HCT116 (cell line): ENCODE results near the gene RBFOX2.

Experiments
- CTCF ChIP-seq, 3 experiments: fragments of 200-600 bp in 1 of 3; sonication (generic) in 1 of 3; IDR thresholded peaks in 2 of 3; conservative IDR thresholded peaks in 1 of 3; 2 replicates each; pipeline ENCODE4 v1.5.1; 2012 to 2017; ENCODE audit warnings: low read depth in 2 of 3, low read length in 2 of 3, antibody characterized with exemption in 1 of 3, borderline replicate concordance in 1 of 3, control low read depth in 1 of 3, mild to moderate bottlenecking in 1 of 3, mixed read lengths in 1 of 3, mixed run types in 1 of 3, moderate library complexity in 1 of 3; ENCODE audit not compliant: insufficient read depth in 1 of 3
- EZH2 ChIP-seq: fragments of 200-600 bp; sonication (generic); IDR thresholded peaks from 2 replicates; pipeline ENCODE4 v1.6.1; 2017; ENCODE audit warnings: antibody characterized with exemption, mixed run types
- EZH2phosphoT487 ChIP-seq: fragments of 200-600 bp; IDR thresholded peaks from 2 replicates; pipeline ENCODE4 v1.6.1; 2018; ENCODE audit warnings: antibody characterized with exemption, borderline replicate concordance
- POLR2A ChIP-seq: IDR thresholded peaks from 2 replicates; pipeline ENCODE4 v1.7.0; 2011; ENCODE audit warnings: borderline replicate concordance; ENCODE audit not compliant: insufficient read depth, insufficient read length; ENCODE audit errors: extremely low read depth
- POLR2AphosphoS5 ChIP-seq: IDR thresholded peaks from 2 replicates; pipeline ENCODE4 v1.6.1; 2011; ENCODE audit warnings: mild to moderate bottlenecking, low read depth, low read length, moderate library complexity
- RAD21 ChIP-seq: IDR thresholded peaks from 2 replicates; pipeline ENCODE4 v1.6.1; 2012; ENCODE audit warnings: low read depth, mild to moderate bottlenecking
- YY1 ChIP-seq: IDR thresholded peaks from 2 replicates; pipeline ENCODE4 v1.6.1; 2011; ENCODE audit warnings: low read length, low read depth, moderate library complexity, mild to moderate bottlenecking; ENCODE audit not compliant: insufficient replicate concordance; ENCODE audit errors: extremely low read depth

GRCh38 chr22:35792506-35792905 lies 236.1 kb downstream of the RBFOX2 start:
- TF ChIP-seq EZH2phosphoT487 (no peak), YY1 (no peak), RAD21 (no peak), CTCF (IDR thresholded peaks at IDR 0.05 in 2 of 3, conservative IDR thresholded peaks at IDR 0.05 in 1 of 3; ENCODE audit: borderline replicate concordance in 1 of 3, insufficient read depth in 1 of 3, low read depth in 2 of 3, low read length in 2 of 3) (no peak), POLR2AphosphoS5 (no peak), EZH2 (no peak), POLR2A (no peak)
